ENCODE measurements around the gene BCAP31.
"Not testable (repeated sequence)": the region's sequence is repeated elsewhere in the genome, so short reads cannot be mapped to it uniquely, and the experiment has no call there.

The BCAP31 gene

DNA sequence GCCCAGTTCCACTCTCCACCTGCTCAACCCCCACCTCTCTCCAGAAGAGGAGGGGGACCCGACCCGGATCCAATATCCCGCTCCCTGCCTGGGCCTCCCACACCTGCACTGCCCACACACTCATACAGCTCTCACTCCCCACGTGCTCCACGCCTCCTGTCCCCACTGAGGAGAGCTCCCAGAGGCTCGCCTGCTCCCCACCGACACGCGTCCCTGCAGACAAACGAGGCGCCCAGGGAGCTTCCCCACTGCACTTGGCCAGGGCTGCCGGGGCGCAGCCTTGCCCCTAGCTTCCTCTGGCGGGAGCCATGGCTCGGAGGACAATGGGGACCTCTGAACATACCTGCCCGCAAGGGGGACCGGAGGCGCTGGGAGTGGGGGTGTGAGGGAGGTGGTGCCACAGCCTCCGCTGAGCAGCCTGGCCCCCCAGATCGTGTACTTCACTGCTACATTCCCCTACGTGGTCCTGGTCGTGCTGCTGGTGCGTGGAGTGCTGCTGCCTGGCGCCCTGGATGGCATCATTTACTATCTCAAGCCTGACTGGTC lies 31.5 kb downstream of the BCAP31 start:
- no peak for DNase-seq

GRCh38 chrX:153692003-153692402 lies 32.2 kb downstream of the BCAP31 start:
- no peak for DNase-seq

- not testable (repeated sequence) for DNase-seq
Observed at GRCh38 chrX:153691032-153691827, 33.0 kb downstream of the BCAP31 start.

DNA sequence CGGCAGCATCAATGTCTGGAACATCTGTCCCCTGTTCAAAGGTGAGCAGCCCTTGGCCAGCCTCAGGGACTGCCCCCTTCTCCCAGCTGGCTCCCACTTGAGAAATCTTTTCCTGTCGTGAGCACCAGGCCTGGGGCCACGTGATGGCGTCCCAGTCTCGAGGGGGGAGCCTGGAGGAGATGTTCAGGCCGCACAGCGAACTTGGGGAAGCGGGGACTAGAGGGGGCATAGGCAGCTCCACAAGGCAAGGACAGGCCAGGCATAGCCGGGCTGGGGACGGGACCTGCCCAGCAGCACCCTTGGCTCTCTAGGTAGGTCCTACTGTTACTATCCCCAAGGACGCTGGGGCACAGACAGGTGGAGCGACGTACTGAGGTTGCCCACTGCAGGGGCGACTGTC lies 33.7 kb downstream of the BCAP31 start:
- DNase-seq, result no peak

DNA sequence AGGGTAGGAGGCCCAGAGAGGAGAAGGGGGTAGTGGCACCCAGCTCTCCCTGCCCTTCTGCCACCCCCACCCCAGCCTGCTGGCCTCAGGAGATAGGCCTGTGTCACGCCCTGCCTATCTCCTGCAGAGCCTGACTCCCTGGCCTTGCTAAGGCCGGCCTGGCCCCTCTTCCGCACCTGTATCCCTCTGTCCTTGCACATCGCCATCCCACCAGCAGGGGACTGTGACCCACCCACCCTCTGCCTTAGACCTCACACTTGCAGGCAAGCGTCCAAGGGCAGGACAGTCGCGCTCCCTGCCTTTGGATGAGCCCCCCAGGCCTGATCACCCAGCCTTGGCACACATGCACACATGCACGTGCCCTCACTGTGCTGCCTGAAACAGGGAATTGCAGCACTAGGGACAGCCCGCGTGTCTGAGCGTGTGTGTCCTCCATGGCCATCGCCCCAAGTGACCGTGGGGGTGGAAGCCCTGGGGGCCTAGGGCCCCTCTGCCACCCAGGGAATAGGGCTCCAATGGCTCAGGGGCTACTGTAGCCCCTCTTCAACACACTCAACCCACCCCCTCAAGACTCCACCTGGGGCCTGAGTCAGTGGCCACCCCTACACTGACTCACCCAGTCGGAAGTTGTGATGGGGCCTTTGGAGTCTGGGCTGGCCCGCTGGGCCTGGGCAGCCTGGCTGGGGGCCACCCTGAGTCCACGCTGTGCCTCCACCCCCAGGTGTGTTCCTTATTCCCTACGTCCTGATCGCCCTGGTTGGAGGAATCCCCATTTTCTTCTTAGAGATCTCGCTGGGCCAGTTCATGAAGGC lies 34.3 kb downstream of the BCAP31 start:
- no peak for DNase-seq

DNA sequence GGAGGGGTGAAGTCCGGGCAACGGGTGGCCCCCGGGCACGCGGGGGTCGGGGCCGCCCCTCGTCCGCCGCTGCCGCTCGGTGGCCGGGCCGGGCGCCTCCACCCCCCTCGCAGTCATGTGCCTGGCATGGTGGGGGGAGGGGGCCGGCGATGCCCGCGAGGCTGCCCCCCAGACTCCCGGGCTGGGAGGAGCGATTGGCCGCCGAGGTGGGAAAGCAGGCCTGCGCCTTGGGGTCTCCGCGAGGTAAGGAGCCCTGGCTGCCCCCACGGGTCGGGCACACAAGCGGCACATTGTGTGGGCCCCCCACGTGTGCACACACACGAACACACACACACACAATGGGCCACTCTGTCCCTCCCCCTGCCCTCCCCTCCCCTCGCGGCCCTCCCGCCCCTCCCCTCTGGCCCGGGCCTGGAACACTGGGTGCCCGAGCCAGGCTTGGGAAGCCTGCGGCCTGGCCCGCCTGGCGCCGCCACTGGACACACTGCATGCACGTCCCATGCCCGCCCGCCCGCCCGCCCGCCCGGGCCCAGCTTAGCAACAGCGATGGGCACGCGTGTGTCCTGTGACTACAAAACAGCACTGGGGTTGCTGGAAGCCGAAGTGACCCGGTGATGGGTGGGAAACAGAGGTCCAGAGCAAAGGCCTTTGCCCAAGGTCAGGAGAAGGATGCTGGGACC lies 35.1 kb downstream of the BCAP31 start:
- no peak for DNase-seq

GRCh38 chrX:153688506-153688905 lies 35.7 kb downstream of the BCAP31 start:
- no peak for DNase-seq

- DNase-seq, result no peak
Observed at GRCh38 chrX:153688071-153688470, 36.1 kb downstream of the BCAP31 start.

DNA sequence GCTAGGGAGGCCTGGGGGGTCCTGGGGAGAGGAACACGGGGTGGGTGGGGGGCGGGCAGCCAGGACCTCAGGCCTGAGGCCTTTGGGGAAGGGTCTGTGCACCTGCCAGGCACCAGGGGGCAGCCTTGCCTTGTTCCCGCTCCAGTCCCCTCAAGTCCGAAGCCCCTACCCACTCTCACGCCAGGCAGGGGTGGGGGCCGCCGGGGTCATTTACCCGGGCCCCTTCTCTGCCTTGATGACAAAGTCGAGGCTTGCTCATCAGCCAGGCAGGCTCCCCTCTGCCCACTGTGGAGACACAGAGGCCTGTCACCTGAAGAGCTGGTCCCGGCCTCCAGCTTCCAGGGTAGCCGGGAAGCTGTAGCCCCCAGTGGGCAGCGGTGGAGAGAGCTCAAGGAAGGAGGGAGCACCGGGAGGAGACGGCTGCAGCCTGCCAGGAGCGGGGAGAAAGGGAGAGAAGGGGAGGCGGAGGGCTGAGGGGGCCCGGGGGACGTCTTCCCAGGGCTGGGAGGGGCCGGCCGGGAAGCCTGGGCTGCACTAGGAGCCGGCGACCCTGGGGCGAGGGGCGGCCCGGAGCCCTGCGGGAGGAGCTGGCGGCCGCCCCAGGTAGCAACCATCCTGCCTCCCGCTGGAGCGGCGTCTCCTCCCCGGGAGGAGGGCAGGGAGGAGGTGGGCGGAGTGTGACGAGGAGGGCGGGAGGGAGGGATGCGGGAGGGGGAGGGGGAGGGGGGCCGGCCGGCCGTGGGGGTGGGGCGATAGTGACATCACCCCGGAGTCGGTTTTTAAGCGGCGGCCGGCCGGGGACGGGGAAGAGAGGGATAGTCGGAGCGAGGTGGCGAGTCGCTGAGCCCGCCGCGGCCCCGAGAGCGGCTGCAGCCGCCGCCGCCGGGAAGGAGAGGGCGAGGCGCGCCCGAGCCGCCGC lies 36.8 kb downstream of the BCAP31 start, which contains the start of gene SLC6A8:
SLC6A8 (plus strand) TSS at position 806 of the 919 bp plus-strand sequence. CDS start 649 bp downstream, outside the sequence.
- DNase-seq, result peak; percentile 36

GRCh38 chrX:153686711-153687110 lies 37.5 kb downstream of the BCAP31 start:
- DNase-seq, result no peak

DNA sequence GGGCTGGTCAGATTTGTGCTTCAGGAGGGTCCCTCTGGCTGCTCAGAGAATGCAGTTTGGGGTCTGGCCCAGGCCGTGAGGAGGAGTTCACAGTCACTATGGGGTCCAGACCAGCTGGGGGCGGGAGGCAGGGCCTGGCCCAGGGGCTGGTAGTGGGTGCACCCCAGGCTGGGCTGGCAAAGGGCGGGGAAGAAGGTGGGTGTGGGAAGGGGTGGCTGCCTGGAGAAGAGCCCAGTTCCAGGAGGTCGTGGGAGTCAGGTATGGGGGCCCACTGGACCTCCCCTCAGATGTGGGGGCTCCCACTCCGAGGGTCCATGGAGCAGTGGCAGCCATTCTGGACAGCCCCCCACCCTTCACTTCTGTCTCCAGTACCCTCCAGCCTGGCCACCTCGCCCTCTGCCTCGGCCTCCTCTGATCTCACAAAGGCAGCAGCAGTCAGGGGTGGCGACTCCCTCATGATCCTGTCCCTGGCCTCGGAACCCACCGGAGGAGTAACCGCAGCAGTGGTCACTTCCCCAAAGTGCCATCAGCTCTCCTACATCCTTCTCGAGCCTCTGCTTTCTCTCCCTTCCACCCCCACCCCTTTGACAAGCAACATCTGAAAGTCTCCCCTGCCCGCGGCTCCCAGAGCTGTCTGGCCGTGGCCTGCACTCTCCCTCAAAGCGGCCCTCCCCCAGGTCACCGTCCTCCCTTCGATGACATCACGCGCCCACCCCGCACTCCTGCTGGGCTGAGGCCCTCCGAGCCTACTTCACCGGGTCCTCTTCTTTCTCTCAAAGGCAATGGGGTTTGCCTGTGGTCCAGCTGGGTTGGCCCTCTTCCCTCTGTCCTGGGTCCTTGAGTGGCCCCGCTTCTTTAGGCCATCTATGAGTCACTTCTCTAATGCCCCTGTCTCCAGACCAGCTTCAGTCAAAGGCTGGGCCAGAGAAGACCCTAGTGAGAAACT lies 38.2 kb downstream of the BCAP31 start:
- DNase-seq, result no peak

- DNase-seq, result no peak
Observed at GRCh38 chrX:153685156-153685536, 39.0 kb downstream of the BCAP31 start.

- no peak for DNase-seq
Observed at GRCh38 chrX:153684467-153685155, 39.6 kb downstream of the BCAP31 start.

DNA sequence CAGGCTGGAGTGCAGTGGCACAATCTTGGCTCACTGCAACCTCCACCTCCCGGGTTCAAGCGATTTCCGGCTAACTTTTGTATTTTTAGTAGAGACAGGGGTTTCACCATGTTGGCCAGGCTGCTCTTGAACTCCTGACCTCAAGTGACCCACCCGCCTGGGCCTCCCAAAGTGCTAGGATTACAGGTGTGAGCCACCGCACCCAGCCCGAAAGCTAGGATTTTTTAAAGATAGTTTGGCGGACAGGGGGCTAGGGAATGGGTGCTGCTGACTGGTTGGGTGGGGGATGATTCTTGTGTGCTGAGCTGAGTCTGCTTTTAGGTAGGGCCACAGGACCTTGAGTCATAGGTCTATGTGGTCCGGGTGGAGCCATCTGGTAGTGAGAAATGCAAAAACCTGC lies 40.7 kb downstream of the BCAP31 start:
- DNase-seq, result not testable (repeated sequence)

- DNase-seq, result no peak
Observed at GRCh38 chrX:153681175-153681574, 43.0 kb downstream of the BCAP31 start.

- DNase-seq, result no peak
Observed at GRCh38 chrX:153674219-153674851, 49.9 kb downstream of the BCAP31 start.

GRCh38 chrX:153673428-153674218 lies 50.6 kb downstream of the BCAP31 start, which contains the start of gene PNCK:
Gene PNCK, minus strand, starts transcription at chrX:153673813. Its CDS starts 737 bp downstream, at chrX:153673076.
- DNase-seq, result no peak

Measured in stimulated activated CD4-positive, alpha-beta T cell treated with anti-CD3 and anti-CD28 coated beads, Interleukin-12 subunit alpha, Interleukin-12 subunit beta, amount 100 ng/mL, for 4 hours (primary cell).